GM18870 (cell line): ENCODE data around the gene DIP2B.
"Not testable (repeated sequence)": the region's sequence is repeated elsewhere in the genome, so short reads cannot be mapped to it uniquely, and the experiment has no call there.

Experiments
- ATAC-seq: cut with Tn5 transposase; IDR thresholded peaks from one replicate; pipeline ENCODE4 v1.9.1; 2021; ENCODE audit warnings: moderate library complexity; ENCODE audit not compliant: unreplicated experiment

Gene DIP2B

DNA sequence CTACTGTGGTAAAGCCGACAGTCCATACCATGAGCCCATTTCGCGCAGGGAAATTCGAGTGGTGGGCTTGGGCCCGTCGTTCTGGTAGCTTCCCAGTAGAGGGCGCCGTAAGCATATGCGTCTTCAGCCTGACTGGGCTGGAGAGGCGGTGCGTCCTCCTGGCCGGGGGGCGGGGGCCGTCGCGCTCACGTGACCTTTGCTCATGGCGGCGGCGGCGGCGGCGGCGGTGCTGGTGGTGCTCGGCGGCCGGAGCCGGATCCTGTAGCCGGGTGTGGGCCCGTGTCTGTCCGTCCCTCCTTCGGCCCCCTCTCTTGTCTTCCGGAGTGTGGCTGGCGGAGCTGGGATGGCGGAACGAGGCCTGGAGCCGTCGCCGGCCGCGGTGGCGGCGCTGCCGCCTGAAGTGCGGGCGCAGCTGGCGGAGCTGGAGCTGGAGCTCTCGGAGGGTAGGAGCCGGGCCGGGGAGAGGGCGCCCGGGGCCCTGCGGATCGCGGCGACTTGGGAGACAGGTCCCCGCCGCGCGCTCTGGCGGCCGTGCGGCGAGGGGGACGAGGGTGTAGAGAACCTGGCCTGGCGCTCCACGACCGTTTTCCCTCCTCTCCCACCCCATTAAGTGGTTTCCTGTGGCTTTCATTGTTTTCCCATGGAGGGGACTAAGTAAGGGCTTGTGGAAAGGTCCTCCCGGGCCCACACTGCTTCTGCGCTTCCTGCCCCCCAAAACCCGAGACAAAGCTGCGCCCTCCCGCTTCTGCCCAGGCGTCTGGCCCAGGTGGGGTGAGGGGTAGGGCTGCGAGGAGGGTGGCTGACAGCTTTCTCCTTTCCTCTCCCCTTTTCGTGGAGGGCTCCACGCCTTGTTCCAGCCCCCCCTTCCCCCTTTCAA, at the start of gene DIP2B:
Gene DIP2B, plus strand, starts transcription at position 188 of the 877 bp plus-strand sequence. Its CDS starts 156 bp downstream, at position 344.
- ATAC-seq: peak; percentile 65

DNA sequence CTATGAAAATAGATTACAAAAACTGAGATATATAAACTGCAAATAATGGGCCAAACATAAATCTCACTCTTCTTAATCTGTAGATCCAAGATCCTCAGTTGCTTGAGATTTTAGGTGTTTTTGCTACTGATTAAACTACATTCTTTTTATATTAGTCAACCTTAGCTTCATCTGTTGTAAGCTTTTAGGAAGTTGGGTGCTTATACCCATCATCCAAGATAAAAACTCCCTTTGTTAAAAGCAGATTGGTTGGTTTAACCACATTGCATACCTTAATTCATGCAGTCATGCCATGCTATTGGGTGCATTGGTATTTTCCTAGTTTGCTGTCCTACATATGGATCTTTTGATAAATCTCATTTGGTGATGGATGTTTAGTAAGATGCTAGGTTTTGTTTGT, 46.2 kb upstream of the DIP2B start:
- no peak for ATAC-seq

DNA sequence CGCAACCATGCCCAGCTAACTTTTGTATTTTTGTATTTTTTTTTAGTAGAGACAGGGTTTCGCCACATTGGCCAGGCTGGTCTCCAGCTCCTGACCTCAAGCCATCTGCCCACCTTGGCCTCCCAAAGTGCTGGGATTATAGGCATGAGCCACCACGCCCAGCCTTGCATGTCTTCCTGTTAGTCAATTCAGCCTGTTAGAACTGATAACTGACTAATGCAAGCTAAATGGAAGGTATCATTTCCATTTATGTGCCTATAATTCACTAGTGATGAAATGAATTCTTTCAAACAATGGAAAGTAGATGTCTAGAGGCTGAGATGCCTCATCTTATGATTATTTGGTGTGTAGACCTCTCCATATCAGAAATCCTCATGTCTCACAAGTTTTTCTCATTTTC, 37.3 kb upstream of the DIP2B start:
- ATAC-seq: no peak

GRCh38 chr12:50477241-50477832, 27.4 kb upstream of the DIP2B start:
- no peak for ATAC-seq

GRCh38 chr12:50482571-50482970, 22.2 kb upstream of the DIP2B start:
- no peak for ATAC-seq

DNA sequence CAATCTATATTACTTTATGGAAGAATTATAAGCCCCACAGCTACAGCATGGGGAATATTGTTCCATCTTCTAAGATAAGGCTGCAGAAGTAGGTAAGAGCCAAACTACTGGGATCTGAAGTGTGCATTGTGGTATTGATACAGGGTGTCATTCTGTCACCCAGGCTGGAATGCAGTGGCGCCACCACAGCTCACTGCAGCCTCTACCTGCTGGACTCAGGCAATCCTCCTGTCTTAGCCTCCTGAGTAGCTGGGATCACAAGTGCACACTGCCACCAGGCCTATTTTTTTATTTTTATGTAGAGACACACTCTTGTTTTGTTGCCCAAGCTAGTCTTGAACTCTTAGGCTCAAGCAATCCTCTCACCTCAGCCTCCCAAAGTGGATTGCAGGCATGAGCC, 21.3 kb upstream of the DIP2B start:
- ATAC-seq: no peak

DNA sequence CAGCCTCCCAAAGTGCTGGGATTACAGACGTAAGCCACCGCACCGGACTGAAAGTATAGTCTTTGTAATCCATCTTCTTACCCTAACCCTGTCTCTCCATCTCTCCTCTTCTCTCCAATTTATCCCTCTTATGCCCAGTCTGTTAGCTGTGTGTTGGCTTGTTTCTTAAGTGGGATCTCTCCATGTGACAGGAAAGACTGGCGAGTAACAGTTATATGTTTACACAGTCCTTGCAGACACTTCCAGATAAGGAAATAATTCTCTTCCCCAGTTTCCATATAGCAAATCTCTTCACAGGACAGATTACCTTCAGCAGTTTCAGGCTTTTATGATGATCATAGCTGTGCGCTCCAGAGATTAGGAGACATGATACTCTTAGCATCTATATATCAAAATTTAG, 16.0 kb upstream of the DIP2B start:
- ATAC-seq: no peak

DNA sequence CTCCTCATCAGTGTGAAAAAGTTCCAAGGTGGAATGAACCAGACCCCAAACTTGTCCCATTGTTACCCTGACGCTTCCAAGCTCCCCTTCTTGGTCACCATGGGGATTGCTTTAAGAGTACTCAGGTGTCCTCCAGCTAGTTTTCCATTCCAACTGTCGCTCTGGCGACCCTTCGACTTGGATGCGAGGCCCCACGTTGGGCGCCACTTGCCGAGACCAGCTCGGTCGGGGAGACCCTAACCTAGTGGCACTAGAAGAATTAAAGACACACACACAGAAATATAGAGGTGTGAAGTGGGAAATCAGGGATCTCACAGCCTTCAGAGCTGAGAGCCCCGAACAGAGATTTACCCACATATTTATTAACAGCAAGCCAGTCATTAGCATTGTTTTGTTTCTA, 6.7 kb upstream of the DIP2B start:
- ATAC-seq: not testable (repeated sequence)

DNA sequence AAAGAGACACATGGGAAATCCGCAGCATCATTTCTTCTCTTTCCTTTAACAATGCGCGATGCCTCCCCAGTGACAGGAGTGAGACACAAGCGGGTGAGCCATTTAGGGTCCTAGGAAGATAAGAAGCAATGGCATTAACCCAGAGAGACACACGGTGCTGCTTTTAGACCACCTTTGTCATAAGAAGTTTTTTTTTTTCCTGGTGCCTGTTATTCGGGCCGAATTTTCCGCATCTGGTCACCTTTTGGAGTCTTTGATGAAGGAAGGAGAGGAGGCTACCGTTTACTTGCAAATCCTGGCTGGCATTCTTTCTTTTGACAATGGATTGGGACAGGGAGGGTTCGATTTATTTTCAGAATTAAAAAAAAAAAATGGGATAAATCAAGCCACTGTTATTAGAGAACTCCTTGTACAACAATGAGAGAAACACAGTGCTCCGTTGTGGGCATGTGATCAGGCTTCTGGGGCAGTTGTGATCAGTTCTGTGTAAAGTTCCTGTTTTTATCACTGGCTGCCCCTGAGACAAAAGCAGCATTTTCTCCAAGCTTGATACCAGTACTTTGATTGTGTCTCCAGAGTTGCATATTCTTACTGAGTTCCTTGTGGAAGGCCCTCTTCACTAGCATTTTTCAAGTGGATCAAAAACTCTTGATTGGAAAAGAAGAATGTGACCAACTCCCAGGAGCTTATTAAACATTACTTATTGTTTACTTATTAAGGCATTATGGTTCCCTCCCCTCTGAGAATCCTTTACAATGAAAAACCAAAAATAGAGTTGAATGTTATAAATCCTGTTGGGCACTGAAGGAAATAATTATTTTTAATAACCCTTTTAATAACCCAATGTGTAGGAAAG, 1.1 kb downstream of the DIP2B start:
- no peak for ATAC-seq

GRCh38 chr12:50506753-50507473, 2.1 kb downstream of the DIP2B start:
- ATAC-seq: no peak

- ATAC-seq: no peak
Observed at GRCh38 chr12:50507474-50507838, 2.7 kb downstream of the DIP2B start.

DNA sequence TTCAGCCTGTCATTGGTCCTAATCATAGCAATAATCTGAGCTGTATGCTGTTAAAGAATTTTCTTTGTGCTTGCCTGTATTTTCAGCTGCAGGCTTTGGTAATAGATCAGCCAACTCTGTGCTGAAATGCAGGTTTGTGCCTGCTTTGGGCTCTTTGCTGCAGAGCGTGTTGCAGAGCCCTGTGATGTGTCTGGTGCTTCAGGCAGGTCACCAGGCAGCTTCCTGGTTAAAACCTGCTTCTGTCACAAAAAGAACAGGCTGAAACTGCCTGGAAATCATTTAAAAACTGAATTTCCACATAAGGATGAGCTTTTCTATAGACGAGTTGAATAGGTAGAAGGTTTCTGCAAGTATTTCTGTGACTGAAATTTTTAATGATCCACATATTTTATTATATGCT, 3.1 kb downstream of the DIP2B start:
- ATAC-seq: no peak

DNA sequence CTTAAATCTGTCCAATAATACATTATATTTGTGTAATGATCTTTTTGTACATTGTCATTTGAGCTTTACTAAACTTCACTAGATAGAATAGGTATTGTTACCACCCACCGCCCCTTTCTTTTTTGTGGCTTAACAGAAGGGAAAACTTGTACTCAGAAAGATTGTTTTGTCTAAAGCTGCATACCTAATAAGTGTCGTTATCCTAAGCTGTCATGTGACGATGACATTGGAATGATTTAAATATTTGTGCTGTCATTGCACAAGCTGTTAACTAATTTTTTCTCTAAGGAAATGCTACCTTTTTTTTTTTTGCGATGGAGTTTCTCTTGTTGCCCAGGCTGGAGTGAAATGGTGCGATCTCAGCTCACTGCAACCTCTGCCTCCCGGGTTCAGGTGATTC, 3.6 kb downstream of the DIP2B start:
- ATAC-seq: no peak

GRCh38 chr12:50508970-50509663, 4.3 kb downstream of the DIP2B start:
- no peak for ATAC-seq

- no peak for ATAC-seq
Observed at GRCh38 chr12:50514526-50515276, 9.9 kb downstream of the DIP2B start.

- no peak for ATAC-seq
Observed at GRCh38 chr12:50515587-50515986, 10.8 kb downstream of the DIP2B start.

DNA sequence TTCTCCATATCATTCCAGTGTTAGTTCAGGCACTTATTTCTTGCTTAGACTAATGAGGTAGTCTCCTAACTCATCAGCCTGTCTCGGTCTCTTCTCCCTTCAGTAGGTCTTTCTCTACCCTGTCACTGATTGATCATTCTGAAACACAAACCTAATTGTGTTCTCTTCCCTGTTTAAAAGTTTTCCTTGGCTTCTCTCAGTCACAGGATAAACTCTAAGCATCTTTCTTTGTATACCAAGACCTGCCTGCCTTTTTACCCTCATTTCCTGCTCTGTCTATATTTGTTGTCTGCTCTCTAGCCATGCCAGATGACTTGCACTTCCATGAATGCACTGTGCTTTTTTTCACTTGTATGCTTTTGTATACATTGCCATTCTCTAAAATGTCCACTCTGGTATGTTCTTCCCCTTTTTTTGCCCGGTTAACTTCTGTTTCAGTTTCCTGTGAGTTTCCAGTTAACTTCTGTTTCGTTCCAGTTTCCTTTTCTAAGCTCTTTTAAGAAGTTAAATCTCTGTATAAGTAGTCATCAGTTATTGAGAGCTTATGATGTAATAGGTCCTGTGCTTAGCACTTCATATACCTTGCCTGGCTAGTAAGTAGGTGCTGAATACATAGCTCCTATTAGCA, 12.8 kb downstream of the DIP2B start:
- peak; percentile 76 for ATAC-seq

- no peak for ATAC-seq
Observed at GRCh38 chr12:50518090-50518489, 13.3 kb downstream of the DIP2B start.

GRCh38 chr12:50519353-50519752, 14.6 kb downstream of the DIP2B start:
- no peak for ATAC-seq
